HL-60 (cell line): ENCODE results near the gene KANSL1.

Experiments used
- CTCF ChIP-seq: IDR thresholded peaks from one replicate; pipeline ENCODE4 v1.5.1; 2011; ENCODE audit warnings: low read length, control low read depth, inconsistent platforms; ENCODE audit not compliant: insufficient read depth
- POLR2AphosphoS5 ChIP-seq: IDR thresholded peaks from 2 replicates; pipeline ENCODE4 v1.6.1; 2012; ENCODE audit warnings: low read depth

- TF ChIP-seq POLR2AphosphoS5 = no peak
- TF ChIP-seq CTCF = no peak
Measured at GRCh38 chr17:46007461-46007965, 185.7 kb downstream of the KANSL1 start.
